ENCODE results near the gene TBKBP1.

- no peak for TF ChIP-seq CTCF (IDR thresholded peaks at IDR 0.05; ENCODE audit: extremely low read depth in 1 of 2, insufficient read depth in 1 of 2, low read depth in 1 of 2, low read length in 2 of 2)
- TF ChIP-seq MYC (IDR thresholded peaks at IDR 0.05; ENCODE audit: low read depth, low read length), result no peak
Measured at GRCh38 chr17:47738178-47738577, 44.2 kb downstream of the TBKBP1 start.
